Measurements from ENCODE around the gene SSR3.

SSR3 gene

GRCh38 chr3:156543043-156543555 lies 11.8 kb downstream of the SSR3 start:
- no peak overlapping the region for H3K4me2 ChIP-seq (ENCODE audit: low read length)
- no peaks in the 10 kb centered on the region for H3K4me1 ChIP-seq (ENCODE audit: control insufficient read depth, low read length)
- no peak overlapping the region for H3K4me3 ChIP-seq (ENCODE audit: low read length)
- H3F3A ChIP-seq (ENCODE audit: control insufficient read depth, insufficient read depth) = peaks cover 12% of the 10 kb centered on the region; the same call in 1 of the 2 replicates
- no peaks in the 10 kb centered on the region for H3K9me2 ChIP-seq (replicated peaks; ENCODE audit: control insufficient read depth, low read length)
- no peak for TF ChIP-seq EZH2phosphoT487 (IDR thresholded peaks at IDR 0.05; ENCODE audit: borderline replicate concordance, low read length)
- TF ChIP-seq CTCF (IDR thresholded peaks at IDR 0.05; ENCODE audit: low read depth, low read length, poor library complexity, severe bottlenecking) = no peak
- no peaks in the 10 kb centered on the region for H4K20me1 ChIP-seq (ENCODE audit: control insufficient read depth, insufficient read depth, low read depth, low read length)
- no peak overlapping the region for H3K27ac ChIP-seq (ENCODE audit: low read depth, low read length)
- peaks cover 19% of the 10 kb centered on the region for H3K79me2 ChIP-seq (ENCODE audit: control insufficient read depth, low read length)
- no peaks in the 10 kb centered on the region for H3K9me3 ChIP-seq (ENCODE audit: control insufficient read depth, insufficient read depth, low read length)
- no peaks in the 10 kb centered on the region for H3K27me3 ChIP-seq (ENCODE audit: control insufficient read depth, low read length)
- H3K36me3 ChIP-seq (ENCODE audit: control insufficient read depth, low read length) = peaks cover 83% of the 10 kb centered on the region

GRCh38 chr3:156542101-156543042 lies 12.5 kb downstream of the SSR3 start:
- no peak overlapping the region for H3K27ac ChIP-seq (ENCODE audit: low read depth, low read length)
- no peaks in the 10 kb centered on the region for H3K27me3 ChIP-seq (ENCODE audit: control insufficient read depth, low read length)
- H3K79me2 ChIP-seq (ENCODE audit: control insufficient read depth, low read length) = peaks cover 15% of the 10 kb centered on the region
- H3K9me3 ChIP-seq (ENCODE audit: control insufficient read depth, insufficient read depth, low read length) = no peaks in the 10 kb centered on the region
- peaks cover 17% of the 10 kb centered on the region; the same call in 1 of the 2 replicates for H3F3A ChIP-seq (ENCODE audit: control insufficient read depth, insufficient read depth)
- peaks cover 76% of the 10 kb centered on the region for H3K36me3 ChIP-seq (ENCODE audit: control insufficient read depth, low read length)
- no peaks in the 10 kb centered on the region for H3K4me1 ChIP-seq (ENCODE audit: control insufficient read depth, low read length)
- no peak overlapping the region for H3K4me3 ChIP-seq (ENCODE audit: low read length)
- H3K9me2 ChIP-seq (replicated peaks; ENCODE audit: control insufficient read depth, low read length) = no peaks in the 10 kb centered on the region
- H3K4me2 ChIP-seq (ENCODE audit: low read length) = no peak overlapping the region
- TF ChIP-seq CTCF (IDR thresholded peaks at IDR 0.05; ENCODE audit: low read depth, low read length, poor library complexity, severe bottlenecking) = no peak
- TF ChIP-seq EZH2phosphoT487 (IDR thresholded peaks at IDR 0.05; ENCODE audit: borderline replicate concordance, low read length) = no peak
- H4K20me1 ChIP-seq (ENCODE audit: control insufficient read depth, insufficient read depth, low read depth, low read length) = no peaks in the 10 kb centered on the region

GRCh38 chr3:156539802-156540201 lies 15.1 kb downstream of the SSR3 start:
- peaks cover 21% of the 10 kb centered on the region; the same call in 1 of the 2 replicates for H3F3A ChIP-seq (ENCODE audit: control insufficient read depth, insufficient read depth)
- H3K27ac ChIP-seq (ENCODE audit: low read depth, low read length) = no peak overlapping the region
- no peaks in the 10 kb centered on the region for H3K79me2 ChIP-seq (ENCODE audit: control insufficient read depth, low read length)
- H3K9me2 ChIP-seq (replicated peaks; ENCODE audit: control insufficient read depth, low read length) = no peaks in the 10 kb centered on the region
- H3K36me3 ChIP-seq (ENCODE audit: control insufficient read depth, low read length) = peaks cover 51% of the 10 kb centered on the region
- H3K9me3 ChIP-seq (ENCODE audit: control insufficient read depth, insufficient read depth, low read length) = no peaks in the 10 kb centered on the region
- no peaks in the 10 kb centered on the region for H3K4me1 ChIP-seq (ENCODE audit: control insufficient read depth, low read length)
- H4K20me1 ChIP-seq (ENCODE audit: control insufficient read depth, insufficient read depth, low read depth, low read length) = no peaks in the 10 kb centered on the region; the same call in 1 of the 2 replicates
- no peak overlapping the region for H3K4me2 ChIP-seq (ENCODE audit: low read length)
- H3K4me3 ChIP-seq (ENCODE audit: low read length) = no peak overlapping the region
- TF ChIP-seq CTCF (IDR thresholded peaks at IDR 0.05; ENCODE audit: low read depth, low read length, poor library complexity, severe bottlenecking) = no peak
- no peak for TF ChIP-seq EZH2phosphoT487 (IDR thresholded peaks at IDR 0.05; ENCODE audit: borderline replicate concordance, low read length)
- H3K27me3 ChIP-seq (ENCODE audit: control insufficient read depth, low read length) = no peaks in the 10 kb centered on the region

Data from DOHH2 (cell line).